ENCODE data around the gene CCHCR1. TPM values are rescaled to one million over a fixed set of nuclear protein-coding genes. Genes with fewer than 3 reads are reported as not detected.

CCHCR1 gene
- total and polyA plus RNA-seq, 2 of the 8 experiments (the other 6 are each of a cell fraction or from before 2014, with no cell fraction given) = 20.9 to 38.0 TPM

DNA sequence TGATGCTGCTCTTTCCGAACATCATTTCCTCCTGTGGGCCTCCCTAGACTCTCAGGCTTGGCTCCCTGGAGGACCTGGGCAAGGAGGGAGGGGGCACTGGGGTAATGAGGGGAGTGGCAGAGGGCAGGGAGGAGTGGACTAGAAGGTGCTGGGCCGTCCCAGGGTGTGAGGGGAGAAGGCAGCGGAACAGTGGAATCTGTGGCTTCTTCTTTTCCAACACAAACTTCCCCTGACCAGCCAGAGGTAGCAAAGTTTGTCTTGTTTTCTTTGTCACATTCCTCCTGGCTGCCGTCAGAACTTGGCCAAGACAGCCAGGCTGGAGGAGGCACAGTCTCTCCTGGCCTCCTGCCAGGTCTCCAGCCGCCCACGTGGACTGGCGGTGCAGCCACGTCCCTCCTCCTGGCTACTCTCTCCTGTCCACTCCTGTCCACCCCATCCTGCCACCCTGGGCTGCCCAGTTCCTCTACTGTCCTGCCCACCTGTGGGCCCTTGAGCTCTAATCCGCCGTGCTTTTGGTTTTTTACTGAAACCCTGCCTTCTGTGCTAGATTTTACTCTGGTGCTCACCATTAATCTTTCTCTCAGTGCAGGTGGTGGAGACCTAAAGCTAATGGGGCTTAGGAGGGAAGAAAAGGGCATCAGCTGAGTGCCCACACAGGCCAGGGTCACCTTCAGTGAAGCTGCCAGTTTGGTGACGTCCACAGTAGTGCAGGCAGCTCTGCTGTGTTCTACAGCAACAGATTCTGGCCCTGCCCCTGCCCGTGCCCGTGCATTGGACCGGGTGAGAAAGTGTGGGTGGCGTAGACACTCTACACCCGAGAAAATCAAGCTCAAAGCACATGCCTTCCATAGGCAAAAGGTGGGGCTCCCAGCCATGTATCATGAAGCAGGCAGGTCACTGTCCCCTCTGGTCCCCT, 34.6 kb downstream of the CCHCR1 start:
- DNase-seq (ENCODE audit: low read depth in 1 of 2, low spot score in 2 of 2) = no peak
- TF ChIP-seq KDM4A (IDR thresholded peaks at IDR 0.05; ENCODE audit: low read depth, low read length, severe bottlenecking) (no peak), GABPA (IDR thresholded peaks at IDR 0.05; ENCODE audit: borderline replicate concordance, insufficient read depth, low read length) (no peak), SP2 (IDR thresholded peaks at IDR 0.05; ENCODE audit: low read length) (no peak), NANOG (IDR thresholded peaks at IDR 0.05; ENCODE audit: insufficient read depth, low read depth, low read length, poor library complexity, severe bottlenecking) (no peak), BACH1 (IDR thresholded peaks at IDR 0.05; ENCODE audit: low read length) (no peak), ZNF274 (IDR thresholded peaks at IDR 0.05; ENCODE audit: borderline replicate concordance, extremely low read depth, low read length) (no peak), SP1 (IDR thresholded peaks at IDR 0.05; ENCODE audit: low read depth, low read length) (no peak), CTBP2 (IDR thresholded peaks at IDR 0.05; ENCODE audit: borderline replicate concordance, insufficient read depth, insufficient read length, low read length) (no peak), EP300 (IDR thresholded peaks at IDR 0.05; ENCODE audit: borderline replicate concordance in 1 of 2, low read depth in 2 of 2, low read length in 2 of 2) (no peak), CBX5 (IDR thresholded peaks at IDR 0.05; ENCODE audit: low read depth, low read length) (no peak)

More for the DNA sequence above, 34.6 kb downstream of the CCHCR1 start:
- Histone ChIP-seq H2BK120ac (replicated peaks; ENCODE audit: low read depth, low read length) (no peak overlapping the region), H4K20me1 (replicated peaks in 1 of 2; ENCODE audit: control insufficient read depth in 1 of 2, insufficient read depth in 2 of 2, low read length in 2 of 2) (no peaks in the 10 kb centered on the region), H2BK20ac (ENCODE audit: low read length) (no peak overlapping the region), H4K5ac (ENCODE audit: insufficient read length, low read depth, low read length) (no peak overlapping the region), H3K4me1 (replicated peaks in 1 of 4; ENCODE audit: control insufficient read depth in 3 of 4, insufficient read depth in 4 of 4, low read length in 3 of 4) (peaks cover 0 to 3% (median 0%) of the 10 kb centered on the region in 4 experiments; a peak in 2 of 7 replicates), H3K27me3 (replicated peaks in 1 of 4; ENCODE audit: control insufficient read depth in 3 of 4, extremely low read depth in 1 of 4, insufficient read depth in 3 of 4, low read length in 3 of 4) (no peaks in the 10 kb centered on the region; a peak in 1 of 7 replicates), H3K56ac (replicated peaks; ENCODE audit: insufficient read length, low read depth, low read length) (no peak overlapping the region), H3K23me2 (ENCODE audit: low read depth, low read length) (no peaks in the 10 kb centered on the region), H3K23ac (ENCODE audit: insufficient read length) (no peak overlapping the region), H2BK12ac (ENCODE audit: low read depth, low read length) (0 out of 2 replicates have a peak overlapping the region, but pooled peaks have one; percentile 17), H4K91ac (replicated peaks; ENCODE audit: insufficient read length, low read length) (peak overlapping the region; percentile 54), H3K36me3 (ENCODE audit: control insufficient read depth in 2 of 4, insufficient read depth in 4 of 4, low read length in 3 of 4) (no peaks in the 10 kb centered on the region), H2AK5ac (ENCODE audit: low read depth, low read length) (no peak overlapping the region), H3K14ac (ENCODE audit: insufficient read length) (no peak overlapping the region), H3K18ac (ENCODE audit: extremely low read depth, low read length) (no peak overlapping the region), H3K4me3 (ENCODE audit: extremely low read depth in 1 of 4, insufficient read depth in 2 of 4, low read depth in 3 of 4, low read length in 4 of 4) (no peak overlapping the region), H2BK15ac (ENCODE audit: low read length) (no peak overlapping the region), H3K4me2 (ENCODE audit: insufficient read depth in 1 of 2, low read depth in 2 of 2, low read length in 2 of 2) (no peak overlapping the region), H3K4ac (replicated peaks; ENCODE audit: insufficient read length, low read depth, low read length) (no peak overlapping the region), H2BK5ac (ENCODE audit: low read depth, low read length) (no peak overlapping the region), H4K8ac (ENCODE audit: extremely low read depth, insufficient read depth, low read length) (peak overlapping the region; percentile 71; the same call in 1 of the 2 replicates), H3K9me3 (ENCODE audit: insufficient read depth in 2 of 2, low read depth in 1 of 2, low read length in 1 of 2) (no peaks in the 10 kb centered on the region), H3K27ac (ENCODE audit: low read depth, low read length) (no peak overlapping the region), H3K79me2 (ENCODE audit: control insufficient read depth in 1 of 2, insufficient read depth in 2 of 2, low read length in 2 of 2) (no peaks in the 10 kb centered on the region), H3K79me1 (ENCODE audit: low read depth, low read length) (no peaks in the 10 kb centered on the region), H3K9ac (replicated peaks in 1 of 4; ENCODE audit: extremely low read depth in 1 of 4, low read depth in 3 of 4, low read length in 3 of 4) (no peak overlapping the region), H2AFZ (ENCODE audit: low read length) (no peak overlapping the region; the same call in 1 of the 2 replicates)
- FAIRE-seq = no peak
- WGBS, 2 experiments (ENCODE audit: extremely low coverage in 1 of 2, insufficient coverage in 1 of 2, insufficient read length in 1 of 2, insufficient replicate concordance in 2 of 2, low coverage in 1 of 2, low lambda C conversion rate in 2 of 2, missing lambda C conversion rate in 1 of 2) = 86% methylated on average over 14 of the region's 16 CpGs; no CpG with 5 or more reads in 1 of the 2 experiments
- ChIA-PET POLR2A (ENCODE audit: partially characterized antibody) (interaction anchor here (0.6 to 68.5 kb wide), 2 partner anchors 46 to 542 kb away, joined by 3 to 2251 read pairs; partner anchors contain the start of genes CCHCR1, GPANK1, POU5F1 and PSORS1C2), CTCF (ENCODE audit: partially characterized antibody) (interaction anchor here (1.1 to 13.5 kb wide), 6 partner anchors 8 to 72 kb away, joined by 4 to 187 read pairs (median 24); partner anchors contain the start of genes C6orf15, PSORS1C1 and PSORS1C2)
